Measurements from ENCODE around the gene FOS.
"Not testable (repeated sequence)": the region's sequence is repeated elsewhere in the genome, so short reads cannot be mapped to it uniquely, and the experiment has no call there.

The FOS gene

DNA sequence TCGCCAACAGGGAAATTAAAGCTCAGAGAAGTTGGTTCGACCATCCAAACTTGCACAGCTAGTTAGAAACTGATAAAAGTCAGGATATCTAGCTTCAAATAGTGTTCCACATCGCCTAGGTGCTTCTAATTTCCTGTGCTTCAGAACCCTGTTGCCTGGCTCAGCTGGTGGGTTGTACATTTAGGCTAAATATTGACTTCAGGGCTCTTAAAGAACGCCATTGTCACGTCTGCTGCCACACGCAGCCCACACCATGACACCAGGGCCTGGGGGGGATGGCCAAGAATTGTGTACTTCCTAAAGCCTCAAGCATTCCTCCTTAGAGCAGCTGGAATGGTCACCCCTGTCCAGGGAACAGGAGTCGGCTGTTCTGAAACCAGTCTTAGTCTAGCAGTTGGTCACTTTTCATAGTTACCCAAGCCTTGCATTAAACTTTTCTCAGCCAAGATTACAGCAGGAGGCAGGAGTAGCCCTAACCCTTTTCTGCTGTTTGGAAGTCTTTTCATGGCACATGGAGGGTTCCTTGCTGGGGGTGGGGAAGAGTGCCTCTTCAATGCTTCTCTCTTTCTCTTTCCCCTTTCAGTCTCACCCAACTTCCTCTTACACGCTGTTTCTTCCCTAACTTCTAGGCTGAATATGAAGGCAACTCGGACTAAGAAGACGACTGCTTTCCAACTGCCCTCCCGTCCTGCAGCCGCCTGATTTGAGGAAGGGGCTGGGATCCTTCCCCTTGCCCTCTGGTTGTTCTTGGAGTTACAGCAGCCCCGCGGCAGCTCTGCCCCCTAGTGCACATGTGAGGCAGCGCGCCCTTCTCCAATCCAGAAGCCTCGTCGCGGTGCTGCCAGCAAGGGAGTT, 17.1 kb downstream of the FOS start:
- DNase-seq, result peak; percentile 82

DNA sequence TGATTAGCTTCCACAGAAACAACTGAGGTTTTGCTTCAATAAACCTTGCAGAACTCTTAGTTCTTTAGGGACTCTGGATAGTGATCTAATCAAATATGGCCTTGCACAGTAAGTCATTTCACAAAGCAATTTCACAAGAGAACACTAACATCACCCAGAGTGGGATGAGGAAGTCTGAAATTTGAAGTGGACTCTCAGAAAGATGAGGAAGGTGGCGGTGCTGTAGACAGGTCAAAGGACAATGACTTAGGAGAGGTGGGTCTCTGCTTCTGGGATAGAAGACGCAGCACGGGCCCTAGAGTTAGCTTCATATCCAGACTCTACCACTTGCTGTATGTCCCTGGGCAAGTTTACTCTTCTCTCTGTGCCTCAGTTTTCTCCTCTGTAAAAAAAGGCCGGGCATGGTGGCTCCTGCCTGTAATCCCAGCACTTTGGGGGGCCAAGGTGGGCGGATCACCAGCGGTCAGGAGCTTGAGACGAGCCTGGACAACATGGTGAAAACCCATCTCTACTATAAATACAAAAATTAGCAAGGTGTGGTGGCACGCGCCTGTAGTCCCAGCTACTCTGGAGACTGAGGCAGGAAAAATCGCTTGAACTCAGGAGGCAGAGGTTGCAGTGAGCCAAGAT, 18.9 kb downstream of the FOS start:
- no peak for DNase-seq

DNA sequence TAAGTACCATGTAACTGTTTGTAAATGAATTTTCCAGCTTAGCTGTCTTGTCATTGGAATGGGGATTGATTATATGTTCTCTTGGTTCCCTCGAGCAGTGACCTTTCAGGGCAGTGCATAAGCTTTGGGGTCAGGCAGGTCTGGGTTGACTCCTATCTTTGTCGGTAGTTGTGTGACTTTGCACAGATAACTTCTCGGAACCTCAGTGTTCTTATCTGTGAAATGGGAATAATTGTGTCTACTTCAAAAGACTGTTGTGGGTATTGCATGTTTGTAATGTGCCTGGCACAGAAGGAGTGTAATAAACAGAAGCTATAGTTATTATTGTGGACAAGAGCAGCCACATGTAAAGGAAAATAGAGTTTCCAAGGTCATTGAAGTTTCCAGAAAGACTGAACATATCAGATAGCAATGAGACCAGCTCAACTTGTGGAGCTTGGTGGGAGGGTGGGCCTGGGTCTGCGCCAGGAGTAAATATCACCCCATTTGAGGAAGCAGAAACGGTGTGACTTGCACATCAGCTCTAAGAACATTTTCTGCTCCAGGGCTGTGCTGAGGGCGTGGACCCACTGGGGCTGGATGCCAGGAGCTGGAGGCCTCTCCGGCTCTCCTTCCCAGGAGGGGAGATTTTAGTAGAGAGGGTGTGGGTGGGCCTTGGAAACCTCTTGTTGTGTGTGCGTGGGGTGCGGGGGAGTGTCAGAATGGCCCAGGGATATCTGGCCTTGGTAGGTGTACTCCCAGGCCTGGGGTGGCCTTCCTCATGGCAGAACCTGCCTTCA, 19.7 kb downstream of the FOS start:
- no peak for DNase-seq

- DNase-seq, result no peak
Observed at GRCh38 chr14:75299059-75299458, 20.4 kb downstream of the FOS start.

DNA sequence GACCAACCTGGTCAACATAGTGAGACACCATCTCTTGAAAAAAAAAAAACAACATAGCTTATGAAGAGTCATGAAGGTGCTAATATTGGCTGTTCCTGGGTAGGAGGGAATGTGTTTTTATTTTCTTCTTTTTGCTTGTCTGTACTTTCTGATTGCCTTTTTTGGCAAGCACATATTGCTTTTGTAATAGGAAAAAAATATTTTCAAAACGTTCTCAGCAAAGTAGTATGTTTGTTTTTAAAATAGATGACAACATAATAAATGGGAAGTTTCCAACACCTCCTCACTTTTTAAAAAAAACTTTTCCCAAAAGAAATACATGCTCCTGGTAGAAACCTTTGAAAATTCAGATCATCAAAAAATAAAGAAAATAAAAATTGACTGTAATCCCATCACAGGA, 20.9 kb downstream of the FOS start:
- no peak for DNase-seq

GRCh38 chr14:75301666-75302325, 23.2 kb downstream of the FOS start:
- no peak for DNase-seq

DNA sequence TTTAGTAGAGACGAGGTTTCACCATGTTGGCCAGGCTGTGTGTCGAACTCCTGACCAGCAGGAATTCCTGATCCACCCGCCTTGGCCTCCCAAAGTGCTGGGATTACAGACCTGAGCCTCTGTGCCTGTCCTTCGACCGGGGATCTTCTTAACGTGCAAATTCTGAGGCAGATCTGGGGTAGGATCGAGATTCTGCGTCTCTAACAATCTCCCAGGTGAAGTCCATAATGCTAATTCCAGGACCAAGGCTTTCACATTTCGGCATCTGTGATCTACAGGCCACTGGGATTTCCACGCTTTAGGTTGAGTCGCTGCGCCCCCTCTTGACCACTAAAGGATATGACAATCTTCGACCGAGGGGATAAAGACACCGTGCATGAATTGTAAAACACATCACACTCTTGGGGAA, 24.8 kb downstream of the FOS start:
- peak; percentile 83 for DNase-seq

GRCh38 chr14:75306410-75306809, 27.8 kb downstream of the FOS start:
- DNase-seq, result not testable (repeated sequence)

- DNase-seq, result peak; percentile 78
Observed at GRCh38 chr14:75306927-75307699, 28.5 kb downstream of the FOS start.

DNA sequence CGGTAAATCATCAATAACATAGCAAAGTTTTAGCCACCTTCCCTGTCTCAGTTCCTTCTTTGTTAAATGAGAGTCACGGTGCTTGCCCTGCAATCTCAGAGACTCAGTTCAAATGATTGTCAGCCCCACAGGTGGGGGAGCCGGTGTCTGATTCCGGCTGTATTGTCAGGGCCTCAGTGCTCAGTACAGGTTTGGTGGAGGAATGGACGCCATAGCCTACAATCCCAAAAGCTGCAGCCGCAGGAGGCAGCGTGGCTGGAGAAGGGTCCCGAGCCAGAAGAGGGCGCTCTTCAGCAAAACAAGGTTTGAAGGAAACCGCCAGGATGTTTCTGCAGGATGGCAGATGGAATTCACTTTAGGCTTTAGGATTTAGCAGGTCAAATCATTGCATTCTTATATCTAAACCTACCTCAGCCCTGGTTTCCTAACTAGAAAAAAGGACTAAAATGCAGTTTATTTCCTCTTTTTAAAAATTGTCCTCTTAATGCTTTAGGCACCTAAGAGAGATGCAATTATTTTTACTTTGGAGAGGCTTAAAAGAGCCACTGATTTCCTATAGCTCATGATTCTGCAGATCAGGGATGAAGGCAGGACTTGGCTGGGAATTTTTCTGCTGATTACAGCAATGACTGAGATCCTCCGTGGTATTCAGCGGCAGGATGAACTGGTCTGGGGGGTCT, 29.2 kb downstream of the FOS start:
- DNase-seq, result peak; percentile 91

DNA sequence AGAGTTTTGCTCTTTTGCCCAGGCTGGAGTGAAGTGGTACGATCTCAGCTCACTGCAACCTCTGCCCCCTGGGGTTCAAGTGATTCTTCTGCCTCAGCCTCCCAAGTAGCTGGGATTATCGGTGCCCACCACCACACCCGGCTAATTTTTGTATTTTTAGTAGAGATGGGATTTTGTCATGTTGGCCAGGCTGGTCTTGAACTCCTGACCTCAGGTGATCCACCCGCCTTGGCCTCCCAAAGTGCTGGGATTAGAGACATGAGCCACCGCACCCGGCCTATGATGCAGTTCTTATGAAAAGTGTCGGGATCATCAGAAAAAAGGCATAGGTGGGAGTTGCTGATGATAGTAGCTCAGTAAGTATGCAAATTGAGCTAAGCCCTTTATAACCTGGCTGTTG, 30.4 kb downstream of the FOS start:
- not testable (repeated sequence) for DNase-seq

GRCh38 chr14:75309561-75309960, 30.9 kb downstream of the FOS start:
- not testable (repeated sequence) for DNase-seq

DNA sequence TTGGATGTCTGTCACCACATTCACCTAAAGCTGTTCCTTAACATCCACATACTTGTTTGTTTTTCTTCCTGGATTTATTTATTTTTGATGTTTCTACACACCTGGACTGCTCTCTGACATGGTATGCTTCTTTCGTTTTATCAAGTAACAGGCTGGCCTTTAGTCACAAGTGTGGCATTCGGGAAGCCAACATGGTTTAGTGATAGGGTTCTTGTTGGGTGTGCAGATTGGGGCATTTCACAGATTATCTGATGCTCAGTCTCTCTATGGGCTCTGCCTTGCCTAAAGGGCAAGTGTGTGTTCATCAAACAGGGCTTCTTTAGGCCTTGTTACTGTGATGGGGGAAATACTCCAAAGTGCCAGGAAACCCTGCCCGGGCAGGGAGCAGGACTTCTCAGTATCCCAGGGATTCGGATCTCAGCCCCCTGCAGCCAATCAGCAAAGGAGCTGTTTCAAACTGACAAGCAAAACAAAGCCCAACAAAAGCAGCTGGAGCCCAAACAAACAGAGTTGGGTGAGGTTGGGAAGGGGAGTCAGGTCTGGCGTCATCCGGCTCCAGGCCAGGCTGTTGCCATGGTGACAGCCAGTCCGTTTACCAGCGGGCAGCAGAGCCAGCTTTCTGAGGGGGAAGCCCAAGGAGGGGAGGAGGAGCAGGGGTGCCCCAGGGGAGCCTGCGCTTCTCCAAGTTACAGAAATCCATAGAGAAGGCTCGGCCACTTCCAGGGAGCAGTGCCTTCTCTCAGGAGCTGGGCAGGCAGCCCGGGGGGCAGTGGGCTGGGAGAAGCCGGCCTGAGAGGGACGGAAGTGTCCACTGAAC, 31.9 kb downstream of the FOS start:
- peak; percentile 98 for DNase-seq

DNA sequence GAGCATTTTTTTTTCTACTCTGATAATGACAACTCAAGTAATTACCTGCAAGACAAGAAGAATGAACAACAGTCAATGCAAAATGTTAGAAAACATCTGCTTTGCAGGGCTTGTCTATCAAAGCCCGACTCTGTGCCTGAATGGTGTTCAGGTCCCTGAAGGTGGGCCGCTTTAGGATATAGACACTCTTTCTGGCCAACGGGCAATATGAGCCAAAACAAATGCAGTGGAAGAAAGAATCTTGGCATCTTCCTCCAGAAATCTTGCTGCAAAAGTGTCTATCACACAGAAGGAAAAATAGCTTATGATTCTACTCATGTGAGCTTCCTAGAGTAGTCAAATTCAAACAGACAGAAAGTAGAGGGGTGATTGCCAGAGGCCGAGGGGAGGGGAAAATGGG, 32.7 kb downstream of the FOS start:
- DNase-seq, result no peak

- DNase-seq, result no peak
Observed at GRCh38 chr14:75312341-75312740, 33.7 kb downstream of the FOS start.

GRCh38 chr14:75313294-75313693, 34.7 kb downstream of the FOS start:
- DNase-seq, result no peak

GRCh38 chr14:75315144-75315543, 36.5 kb downstream of the FOS start:
- peak; percentile 84 for DNase-seq

- DNase-seq, result no peak
Observed at GRCh38 chr14:75317148-75317547, 38.5 kb downstream of the FOS start.

GRCh38 chr14:75318353-75318752, 39.7 kb downstream of the FOS start:
- no peak for DNase-seq

DNA sequence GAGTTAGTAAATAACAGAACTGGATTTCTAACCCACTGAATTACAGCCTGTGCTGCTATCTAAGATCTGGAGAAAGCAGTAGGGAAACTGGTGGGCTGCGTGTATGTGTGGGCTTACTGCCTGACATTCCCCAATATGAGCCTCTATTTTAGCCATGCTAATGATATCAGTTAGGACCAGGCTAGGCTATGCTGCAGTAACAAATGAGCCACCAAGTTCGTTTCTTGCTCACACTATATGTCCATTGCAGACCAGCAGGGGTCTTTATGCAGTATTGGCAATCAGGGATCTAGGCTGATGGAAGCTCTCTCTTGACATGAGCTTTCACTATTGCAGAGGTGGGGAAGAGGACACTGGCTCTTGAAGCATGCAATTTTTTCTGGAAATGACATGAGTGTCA, 40.4 kb downstream of the FOS start:
- no peak for DNase-seq

DNA sequence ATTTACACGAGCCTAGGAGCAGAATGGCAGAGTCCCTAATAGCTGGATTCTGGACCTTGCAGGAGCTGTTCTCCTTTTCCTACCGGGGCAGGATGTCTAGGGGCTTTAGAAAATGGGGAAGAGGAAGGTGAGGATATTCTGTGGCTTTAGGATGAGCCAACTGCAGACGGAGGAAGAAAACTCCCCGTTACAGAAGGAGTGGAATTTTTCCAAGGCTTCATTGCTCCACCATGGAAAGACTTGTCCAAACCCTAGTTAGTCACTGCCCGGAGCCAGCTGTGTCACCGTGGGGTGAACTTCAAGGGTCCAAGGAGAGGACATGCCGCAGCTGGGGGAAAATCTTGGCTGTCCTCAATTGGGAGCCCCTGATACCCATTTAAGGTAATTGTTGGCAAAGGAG, 41.6 kb downstream of the FOS start:
- no peak for DNase-seq

Data from NCI-H69 (cell line).